M059J (cell line): ENCODE data around the gene PWWP2B. TPM values are rescaled to one million over a fixed set of nuclear protein-coding genes. Genes with fewer than 3 reads are reported as not detected.

Source experiments
- DNase-seq: peaks from one replicate; pipeline ENCODE4 v3.0.0-alpha.2; 2012; ENCODE audit warnings: low read depth
- total RNA-seq: library from RNA; depleted of rRNA; stranded (reverse); fragments of >200 nt; shearing (Covaris generic); gene quantifications from 2 replicates; pipeline ENCODE4 v1.2.3, GENCODE V29; 2014; rRNA removed

PWWP2B gene
- 1.2 and 5.3 TPM in 2 replicates for total RNA-seq

- DNase-seq: no peak
Measured at GRCh38 chr10:132397036-132397541, at the start of gene PWWP2B. Gene PWWP2B (plus strand): TSS chr10:132397200. CDS start chr10:132397227, 27 bp downstream.

GRCh38 chr10:132347211-132347930, 49.6 kb upstream of the PWWP2B start:
- DNase-seq: no peak

GRCh38 chr10:132347931-132348267, 49.1 kb upstream of the PWWP2B start:
- DNase-seq: no peak

- DNase-seq: no peak
Measured at GRCh38 chr10:132349766-132350165, 47.2 kb upstream of the PWWP2B start.

- DNase-seq: no peak
Measured at GRCh38 chr10:132350391-132350790, 46.6 kb upstream of the PWWP2B start.

DNA sequence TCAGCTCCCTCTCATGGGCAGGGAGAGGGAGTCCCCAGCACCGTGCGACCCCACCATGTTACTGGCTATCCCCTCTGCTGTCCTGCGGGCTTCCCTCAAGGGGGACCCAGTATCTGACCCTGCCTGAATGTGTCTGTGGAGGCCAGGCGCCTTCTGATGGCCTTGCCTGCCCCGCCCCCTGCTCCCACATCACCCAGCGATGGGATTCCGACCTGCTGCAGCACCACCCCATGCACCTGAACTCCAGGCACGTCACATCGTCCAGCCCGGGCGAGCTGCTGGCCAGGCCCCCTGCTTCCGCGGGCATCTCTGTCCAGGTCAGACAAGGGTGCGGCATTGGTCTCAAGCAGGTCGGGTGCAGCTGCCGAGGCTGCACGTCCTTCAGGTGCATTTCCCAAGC, 46.1 kb upstream of the PWWP2B start:
- DNase-seq: no peak

DNA sequence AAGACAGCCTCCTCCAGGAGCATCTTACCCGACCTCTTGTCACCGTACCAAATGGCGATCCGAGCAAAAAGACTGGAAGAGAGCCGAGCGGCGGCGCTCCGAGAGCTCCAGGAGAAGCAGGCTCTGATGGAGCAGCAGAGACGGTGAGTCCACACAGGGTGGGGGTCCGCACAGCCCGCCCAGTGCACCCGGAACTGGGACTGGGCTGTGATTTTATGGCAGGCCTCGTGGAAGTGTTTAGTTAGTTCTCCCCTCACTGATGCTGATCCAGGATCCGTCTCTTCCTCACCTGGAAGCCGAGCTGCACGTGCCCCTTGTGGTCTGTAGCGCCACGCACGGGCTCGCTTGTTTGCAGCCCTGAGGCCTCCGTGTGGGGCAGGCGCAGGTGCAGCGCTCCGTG, 45.4 kb upstream of the PWWP2B start:
- DNase-seq: no peak

GRCh38 chr10:132352462-132353308, 44.3 kb upstream of the PWWP2B start:
- peak; percentile 9 for DNase-seq

DNA sequence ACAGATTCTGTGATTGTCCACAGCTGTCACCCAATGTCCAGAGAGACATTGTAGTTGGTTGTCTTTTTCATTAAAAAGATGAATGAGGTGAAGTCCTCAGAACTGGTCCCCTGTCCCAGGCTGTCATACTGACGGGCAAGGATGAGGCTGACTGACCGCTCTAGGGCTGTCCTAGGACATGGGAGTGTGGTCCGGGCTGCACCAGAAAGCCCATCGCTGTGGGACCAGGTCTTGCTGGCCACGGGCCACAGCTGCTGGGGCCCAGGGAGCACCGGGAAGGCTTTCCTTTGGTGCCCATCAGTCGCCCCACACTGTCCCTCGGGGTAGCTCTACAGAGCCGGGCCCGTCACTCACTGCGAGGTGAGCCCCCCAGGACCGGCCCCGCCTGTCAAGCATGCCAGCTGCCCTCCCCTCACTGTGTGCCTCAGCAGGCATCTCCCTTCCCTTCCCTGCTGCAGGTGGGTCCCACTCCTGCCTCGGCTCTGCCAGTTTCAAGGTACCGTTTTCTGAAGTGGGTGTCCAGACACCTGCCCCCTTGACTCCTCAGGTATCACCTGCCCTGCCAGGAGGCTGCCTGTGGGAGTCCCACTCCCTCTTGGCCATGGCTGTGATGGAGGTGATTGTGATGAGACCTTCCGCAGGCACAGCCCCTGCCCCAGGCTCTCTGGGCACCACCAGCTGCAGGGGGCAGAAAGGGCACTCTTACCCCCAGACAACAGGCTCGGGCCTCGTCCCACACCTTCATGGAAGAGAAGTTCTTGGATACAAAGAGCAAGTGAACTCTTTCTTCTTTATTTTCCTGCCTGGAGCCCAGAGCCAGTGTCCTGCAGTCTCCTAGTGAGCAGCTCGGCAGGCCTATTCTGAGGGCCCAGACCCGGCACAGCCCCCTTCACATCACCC, 43.3 kb upstream of the PWWP2B start:
- no peak for DNase-seq

GRCh38 chr10:132354356-132355094, 42.5 kb upstream of the PWWP2B start:
- no peak for DNase-seq

DNA sequence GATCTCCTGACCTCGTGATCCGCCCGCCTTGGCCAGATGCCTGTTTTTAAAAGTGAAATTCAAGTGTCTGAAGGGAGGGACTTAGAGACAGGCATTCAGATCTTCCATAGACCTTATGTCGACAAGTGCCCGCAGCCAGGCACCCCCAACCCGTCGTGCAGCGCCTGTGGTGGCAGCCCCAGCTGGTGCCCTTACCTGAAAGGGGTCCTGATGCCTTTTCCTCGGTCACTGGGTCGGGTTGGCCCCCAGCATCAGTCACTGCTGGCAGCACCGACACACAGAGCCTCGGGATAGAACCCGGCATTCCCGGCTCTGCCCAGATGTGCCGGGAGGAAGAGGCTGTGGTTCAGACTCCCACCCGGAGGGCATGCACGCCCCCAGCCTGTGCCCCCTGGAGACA, 41.7 kb upstream of the PWWP2B start:
- DNase-seq: no peak

- DNase-seq: no peak
Measured at GRCh38 chr10:132355754-132356153, 41.2 kb upstream of the PWWP2B start.

DNA sequence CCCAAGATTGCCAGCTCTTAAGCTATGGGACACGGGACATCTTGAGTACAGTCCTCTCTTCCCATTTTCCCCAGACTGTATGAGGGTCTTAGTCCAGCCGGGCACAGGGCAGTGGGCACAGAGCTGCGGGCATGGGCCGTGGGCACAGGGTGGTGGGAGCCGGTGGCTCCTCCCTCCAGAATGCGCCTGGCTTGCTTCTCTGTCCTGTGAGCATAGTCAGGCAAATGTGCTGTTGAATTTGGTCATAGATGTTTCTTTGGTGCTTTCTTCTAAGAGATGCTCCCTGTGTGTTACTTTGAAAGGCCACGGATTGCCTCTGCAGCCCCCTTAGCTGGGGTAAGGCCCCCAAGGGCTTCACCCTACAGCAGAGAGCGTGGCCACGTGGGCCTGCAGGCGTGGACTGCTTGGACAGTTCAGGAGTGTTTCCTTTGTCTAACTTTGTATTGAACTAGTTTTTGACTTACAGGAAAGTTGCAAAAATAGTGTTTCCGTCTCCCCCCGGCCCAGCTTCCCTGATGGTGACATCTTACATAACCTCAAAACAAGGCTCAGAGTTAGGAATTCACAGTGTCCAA, 40.3 kb upstream of the PWWP2B start:
- no peak for DNase-seq

- no peak for DNase-seq
Measured at GRCh38 chr10:132357286-132358058, 39.5 kb upstream of the PWWP2B start.

GRCh38 chr10:132359305-132360040, 37.5 kb upstream of the PWWP2B start:
- no peak for DNase-seq

DNA sequence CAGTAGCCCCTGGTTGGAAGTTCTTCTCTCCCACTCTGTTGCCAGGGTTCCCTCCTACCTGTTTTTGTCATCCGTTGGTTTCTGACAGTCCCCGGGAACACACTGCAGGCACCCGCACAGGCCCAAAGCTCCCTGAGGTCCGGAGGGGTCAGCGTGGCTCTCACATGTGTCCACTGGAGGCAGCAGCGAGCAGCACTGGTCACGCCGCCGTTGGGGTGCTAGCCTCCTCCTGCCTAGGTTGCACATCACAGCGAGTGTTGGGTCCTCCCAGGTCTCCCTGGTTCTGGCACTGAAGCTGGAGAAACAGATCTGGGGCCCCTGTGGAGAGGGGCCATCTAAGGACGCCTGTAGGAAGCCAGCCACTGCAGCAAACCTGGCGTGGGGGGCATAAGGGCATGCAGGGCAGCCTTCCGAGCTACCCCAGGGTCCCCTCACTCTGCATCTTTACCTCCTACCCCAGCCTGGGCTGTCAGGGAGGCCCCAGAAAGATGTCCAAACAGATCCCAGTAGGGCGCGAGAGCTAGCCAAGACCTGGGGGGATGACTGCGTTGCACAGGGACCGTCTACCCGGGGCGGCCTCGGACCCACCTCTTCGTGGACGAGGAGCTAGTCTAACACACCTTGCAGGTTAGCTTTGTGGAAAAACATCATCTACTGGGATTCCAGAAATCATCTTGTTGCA, 36.1 kb upstream of the PWWP2B start:
- DNase-seq: no peak

- no peak for DNase-seq
Measured at GRCh38 chr10:132361581-132362101, 35.4 kb upstream of the PWWP2B start.

GRCh38 chr10:132362151-132362611, 34.8 kb upstream of the PWWP2B start:
- DNase-seq: no peak
